Smooth muscle cell (in vitro differentiated cells): Measurements from ENCODE around the gene KRTAP5-8. TPM values are rescaled to one million over a fixed set of nuclear protein-coding genes. Genes with fewer than 3 reads are reported as not detected.
"Not testable (repeated sequence)": the region's sequence is repeated elsewhere in the genome, so short reads cannot be mapped to it uniquely, and the experiment has no call there.

Source experiments
- DNase-seq: peaks from one replicate; lab custom pipeline; 2025; ENCODE audit not compliant: unreplicated experiment; lab: John Stamatoyannopoulos, UW
- H2AFZ ChIP-seq: fragments of 200-600 bp; sonication (generic); 2 replicates; pipeline ENCODE4 v1.6.0; 2016; ENCODE audit warnings: antibody characterized with exemption, low read depth, mild to moderate bottlenecking
- H3F3A ChIP-seq: fragments of 200-600 bp; sonication (generic); 2 replicates; pipeline ENCODE4 v1.6.0; 2017; ENCODE audit warnings: antibody characterized with exemption, low read depth
- H3K27ac ChIP-seq: fragments of 200-600 bp; sonication (generic); 2 replicates; pipeline ENCODE4 v1.5.1; 2016; ENCODE audit warnings: low read depth, mild to moderate bottlenecking
- H3K27me3 ChIP-seq: fragments of 200-600 bp; sonication (generic); 2 replicates; pipeline ENCODE4 v1.6.1; 2016; ENCODE audit warnings: low read depth, mild to moderate bottlenecking
- H3K36me3 ChIP-seq: fragments of 200-600 bp; sonication (generic); 2 replicates; pipeline ENCODE4 v1.5.1; 2016; ENCODE audit warnings: low read depth
- H3K4me1 ChIP-seq: fragments of 200-600 bp; sonication (generic); 2 replicates; pipeline ENCODE4 v1.5.1; 2016; ENCODE audit warnings: low read depth
- H3K4me2 ChIP-seq: fragments of 200-600 bp; sonication (generic); 2 replicates; pipeline ENCODE4 v1.6.0; 2016; ENCODE audit warnings: mild to moderate bottlenecking
- H3K4me3 ChIP-seq: fragments of 200-600 bp; sonication (generic); 2 replicates; pipeline ENCODE4 v1.5.1; 2016; ENCODE audit warnings: mild to moderate bottlenecking
- H3K79me2 ChIP-seq: fragments of 200-600 bp; sonication (generic); 2 replicates; pipeline ENCODE4 v1.6.0; 2016; ENCODE audit warnings: low read depth, mild to moderate bottlenecking
- H3K9ac ChIP-seq: fragments of 200-600 bp; sonication (generic); 2 replicates; pipeline ENCODE4 v1.6.0; 2016; ENCODE audit warnings: low read depth
- H3K9me3 ChIP-seq: fragments of 200-600 bp; sonication (generic); replicated peaks from 2 replicates; pipeline ENCODE4 v1.5.1; 2016; ENCODE audit warnings: low read depth
- H4K20me1 ChIP-seq: fragments of 200-600 bp; sonication (generic); 2 replicates; pipeline ENCODE4 v1.6.0; 2016; ENCODE audit warnings: low read depth
- WGBS: methylation state at CpG from one replicate; pipeline ENCODE4 v1.1.7; 2016; ENCODE audit warnings: low lambda C conversion rate; 5-methylcytosine and 5-hydroxymethylcytosine counted together
- polyA plus RNA-seq: library from polyadenylated mRNA; unstranded; fragments of >200 nt; fragmentation: Nextera tagmentation; extraction: Ambion mirVana; gene quantifications from 2 replicates; pipeline ENCODE4 v1.2.1, GENCODE V29; 2016
- total RNA-seq: library from RNA; depleted of rRNA; stranded (reverse); fragments of >200 nt; gene quantifications from 2 replicates; pipeline ENCODE4 v1.2.3, GENCODE V29; 2014
- TF ChIP-seq, protein P1 (sequence below): fragments of 200-600 bp; sonication (generic); IDR thresholded peaks from 2 replicates; pipeline ENCODE4 v1.5.1; 2017; ENCODE audit warnings: borderline replicate concordance, mild to moderate bottlenecking, antibody characterized with exemption; ENCODE audit not compliant: insufficient read depth, poor library complexity, severe bottlenecking

The KRTAP5-8 gene
- total and polyA plus RNA-seq, 2 experiments from 2014 or later: not detected

- no peak overlapping the region for H3K9ac ChIP-seq
- H3K4me1 ChIP-seq: no peaks in the 10 kb centered on the region
- no peaks in the 10 kb centered on the region for H3K79me2 ChIP-seq
- no peak overlapping the region for H3K4me3 ChIP-seq
- H2AFZ ChIP-seq: no peak overlapping the region
- WGBS: 92% methylated on average over 9 of the region's 9 CpGs
- no peaks in the 10 kb centered on the region for H3K27me3 ChIP-seq
- no peaks in the 10 kb centered on the region for H3K36me3 ChIP-seq
- no peak for DNase-seq
- no peaks in the 10 kb centered on the region for H4K20me1 ChIP-seq
- H3K9me3 ChIP-seq: no peaks in the 10 kb centered on the region
- H3K27ac ChIP-seq: no peak overlapping the region
- H3K4me2 ChIP-seq: no peak overlapping the region
- H3F3A ChIP-seq: no peaks in the 10 kb centered on the region
- TF ChIP-seq, protein P1, sequence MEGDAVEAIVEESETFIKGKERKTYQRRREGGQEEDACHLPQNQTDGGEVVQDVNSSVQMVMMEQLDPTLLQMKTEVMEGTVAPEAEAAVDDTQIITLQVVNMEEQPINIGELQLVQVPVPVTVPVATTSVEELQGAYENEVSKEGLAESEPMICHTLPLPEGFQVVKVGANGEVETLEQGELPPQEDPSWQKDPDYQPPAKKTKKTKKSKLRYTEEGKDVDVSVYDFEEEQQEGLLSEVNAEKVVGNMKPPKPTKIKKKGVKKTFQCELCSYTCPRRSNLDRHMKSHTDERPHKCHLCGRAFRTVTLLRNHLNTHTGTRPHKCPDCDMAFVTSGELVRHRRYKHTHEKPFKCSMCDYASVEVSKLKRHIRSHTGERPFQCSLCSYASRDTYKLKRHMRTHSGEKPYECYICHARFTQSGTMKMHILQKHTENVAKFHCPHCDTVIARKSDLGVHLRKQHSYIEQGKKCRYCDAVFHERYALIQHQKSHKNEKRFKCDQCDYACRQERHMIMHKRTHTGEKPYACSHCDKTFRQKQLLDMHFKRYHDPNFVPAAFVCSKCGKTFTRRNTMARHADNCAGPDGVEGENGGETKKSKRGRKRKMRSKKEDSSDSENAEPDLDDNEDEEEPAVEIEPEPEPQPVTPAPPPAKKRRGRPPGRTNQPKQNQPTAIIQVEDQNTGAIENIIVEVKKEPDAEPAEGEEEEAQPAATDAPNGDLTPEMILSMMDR: no peak
These were observed 288 bp upstream of the KRTAP5-8 start for GRCh38 chr11:71537537-71537936.

DNA sequence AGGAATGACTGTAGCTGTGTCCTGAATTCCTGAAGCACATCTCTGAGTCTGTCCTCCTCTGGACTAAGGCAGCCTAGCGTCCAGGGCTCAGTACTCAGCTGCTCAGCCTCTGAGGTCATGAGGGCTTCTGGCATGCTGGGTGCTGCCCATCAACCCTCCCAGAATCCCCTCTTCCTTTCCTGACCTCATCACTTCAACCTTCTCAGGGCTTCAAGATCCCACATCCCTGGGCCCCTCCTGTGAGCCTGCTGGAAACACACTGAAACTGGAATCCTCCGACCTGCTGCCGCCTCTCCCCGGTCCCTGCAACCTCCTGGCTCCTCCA is 803 bp downstream of the KRTAP5-8 start:
- TF ChIP-seq, protein P1: no peak

DNA sequence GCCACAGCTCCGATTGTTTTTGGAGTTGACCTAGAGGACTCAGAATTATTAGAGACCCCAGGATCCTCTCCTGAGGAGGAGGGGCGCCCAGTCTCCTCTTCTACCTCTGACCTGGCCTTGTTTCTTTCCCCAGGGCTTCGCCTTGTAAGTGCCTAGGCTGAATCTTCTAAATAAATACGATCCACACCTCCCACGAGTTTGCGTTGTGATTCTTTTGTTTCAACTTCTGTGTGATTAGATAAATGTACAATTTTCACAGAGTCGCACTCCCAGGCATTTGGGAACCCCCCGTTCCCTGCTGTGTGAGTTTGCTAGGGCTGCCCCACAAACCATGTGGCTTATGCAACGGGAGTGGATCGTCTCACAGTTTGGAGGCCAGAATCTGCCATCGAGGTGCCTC is 1.2 kb downstream of the KRTAP5-8 start:
- no peak for DNase-seq
- no peaks in the 10 kb centered on the region for H3K4me1 ChIP-seq
- TF ChIP-seq, protein P1: no peak
- 95% methylated on average over 11 of the region's 11 CpGs for WGBS
- no peak overlapping the region for H3K27ac ChIP-seq
- H3F3A ChIP-seq: no peaks in the 10 kb centered on the region
- H3K27me3 ChIP-seq: no peaks in the 10 kb centered on the region
- H3K79me2 ChIP-seq: no peaks in the 10 kb centered on the region
- H3K4me3 ChIP-seq: no peak overlapping the region
- no peaks in the 10 kb centered on the region for H4K20me1 ChIP-seq
- H3K9ac ChIP-seq: no peak overlapping the region
- H3K36me3 ChIP-seq: no peaks in the 10 kb centered on the region
- no peak overlapping the region for H2AFZ ChIP-seq
- H3K4me2 ChIP-seq: no peak overlapping the region
- no peaks in the 10 kb centered on the region for H3K9me3 ChIP-seq

More for the DNA sequence above, 803 bp downstream of the KRTAP5-8 start:
- Histone ChIP-seq H4K20me1 (no peaks in the 10 kb centered on the region), H3K4me3 (no peak overlapping the region), H3F3A (no peaks in the 10 kb centered on the region), H3K4me1 (no peaks in the 10 kb centered on the region), H3K27ac (no peak overlapping the region), H3K36me3 (no peaks in the 10 kb centered on the region), H3K79me2 (no peaks in the 10 kb centered on the region), H3K9me3 (no peaks in the 10 kb centered on the region), H3K9ac (no peak overlapping the region), H3K27me3 (no peaks in the 10 kb centered on the region), H2AFZ (no peak overlapping the region), H3K4me2 (no peak overlapping the region)
- 84% methylated on average over 4 of the region's 4 CpGs for WGBS
- DNase-seq: no peak

DNA sequence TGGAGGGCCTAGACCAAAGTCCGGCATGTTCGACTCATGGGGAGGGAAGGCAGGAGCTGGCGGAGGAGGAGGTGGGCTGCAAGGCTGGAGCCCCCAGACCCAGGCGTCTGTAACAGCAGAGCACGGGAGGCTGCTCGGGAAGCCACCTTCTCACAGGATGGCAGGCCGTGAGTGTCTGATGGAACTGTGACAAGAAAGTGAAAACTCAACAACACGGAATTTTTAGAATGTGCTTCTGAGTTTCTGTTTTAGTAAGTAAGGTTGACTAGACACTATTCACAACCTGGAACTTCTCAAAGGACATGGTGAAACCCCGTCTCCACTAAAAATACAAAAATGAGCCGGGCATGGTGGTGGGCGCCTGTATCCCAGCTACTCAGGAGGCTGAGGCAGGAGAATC is 2.1 kb downstream of the KRTAP5-8 start:
- 92% methylated on average over 11 of the region's 11 CpGs for whole genome bisulfite sequencing
- not testable (repeated sequence) for DNase-seq, H3K4me2 ChIP-seq, H3K9ac ChIP-seq, H3F3A ChIP-seq, H3K4me3 ChIP-seq, H3K36me3 ChIP-seq, H3K9me3 ChIP-seq, H4K20me1 ChIP-seq, H3K27ac ChIP-seq, H3K79me2 ChIP-seq, H2AFZ ChIP-seq, H3K4me1 ChIP-seq, H3K27me3 ChIP-seq

DNA sequence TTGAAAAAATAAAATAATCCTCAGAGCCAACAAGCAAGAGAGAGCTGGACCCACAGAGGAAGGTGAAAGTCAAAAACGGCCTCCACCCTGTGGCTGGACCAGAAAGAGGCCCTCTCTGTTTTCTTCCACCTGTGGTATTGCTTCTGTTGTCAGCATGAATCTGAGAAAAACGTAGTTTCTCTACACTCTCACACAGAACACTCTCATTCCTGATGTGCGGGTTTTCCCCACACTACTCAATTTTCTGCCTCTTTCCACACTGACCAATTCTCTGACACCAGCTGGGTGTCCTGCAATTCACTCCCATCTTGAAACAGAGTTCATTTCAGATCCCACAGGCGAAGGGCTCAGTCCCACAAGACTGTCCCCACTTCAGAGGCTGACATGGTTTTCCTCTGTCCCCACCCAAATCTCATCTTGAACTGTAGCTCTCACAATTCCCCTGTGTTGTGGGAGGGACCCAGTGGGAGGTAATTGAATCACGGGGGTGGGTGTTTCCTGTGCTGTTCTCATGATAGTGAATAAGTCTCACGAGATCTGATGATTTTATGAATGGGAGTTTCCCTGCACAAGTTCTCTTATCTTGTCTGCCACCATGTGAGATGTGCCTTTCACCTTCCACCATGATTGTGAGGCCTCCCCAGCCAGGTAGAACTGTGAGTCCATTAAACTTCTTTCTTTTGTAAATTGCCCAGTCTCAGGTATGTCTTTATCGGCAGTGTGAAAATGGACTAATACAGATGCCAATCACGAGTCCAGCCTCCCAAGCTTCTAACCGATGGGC is 2.9 kb downstream of the KRTAP5-8 start:
- H3K4me2 ChIP-seq, H3K27me3 ChIP-seq, H3K9me3 ChIP-seq, H3F3A ChIP-seq, H3K27ac ChIP-seq, H3K4me3 ChIP-seq, H4K20me1 ChIP-seq, H2AFZ ChIP-seq, H3K4me1 ChIP-seq, H3K9ac ChIP-seq, DNase-seq, H3K36me3 ChIP-seq, H3K79me2 ChIP-seq: not testable (repeated sequence)
- WGBS: 90% methylated on average over 9 of the region's 9 CpGs
